Ovary (tissue), 9 donors: Measurements from ENCODE around the gene ZNF236. TPM values are rescaled to one million over a fixed set of nuclear protein-coding genes. Genes with fewer than 3 reads are reported as not detected.

Experiments
- DNase-seq, 5 donors: peaks; one replicate each; pipeline ENCODE4 v3.0.0-alpha.2; 2019 to 2020
- H3K27ac ChIP-seq, 2 donors: fragments of 200-600 bp; one replicate each; pipeline versions ENCODE4 v1.5.1 to v1.8.0; 2019 to 2022
- H3K27me3 ChIP-seq: fragments of 200-600 bp; one replicate; pipeline ENCODE4 v1.8.0; 2022
- H3K36me3 ChIP-seq: fragments of 200-600 bp; sonication (generic); one replicate; pipeline ENCODE4 v1.5.1; 2019
- H3K4me1 ChIP-seq: one replicate; pipeline ENCODE4 v1.8.1; 2013; ENCODE audit warnings: mild to moderate bottlenecking, moderate library complexity; ENCODE audit not compliant: insufficient read depth
- H3K4me3 ChIP-seq: fragments of 200-600 bp; sonication (generic); one replicate; pipeline ENCODE4 v1.5.1; 2017
- H3K9me3 ChIP-seq, 2 donors: fragments of 200-600 bp in 1 of 2; sonication (generic) in 1 of 2; one replicate each; pipeline versions ENCODE4 v1.5.1 to v1.8.1; 2013 to 2019; ENCODE audit warnings: mild to moderate bottlenecking in 1 of 2, moderate library complexity in 1 of 2
- EP300 ChIP-seq: sonication (generic); formaldehyde crosslinking; IDR thresholded peaks from one replicate; pipeline ENCODE4 v1.6.1; 2017; ENCODE audit warnings: antibody characterized with exemption
- POLR2A ChIP-seq: fragments of 450-650 bp; IDR thresholded peaks from one replicate; pipeline ENCODE4 v1.6.1; 2017; ENCODE audit warnings: antibody characterized with exemption, mild to moderate bottlenecking, moderate library complexity
- WGBS, 3 donors: extraction: QIAGEN DNeasy Blood & Tissue Kit in 1 of 3; methylation state at CpG; one replicate each; pipeline versions ENCODE4 v1.1.5 to v1.1.7; 2013 to 2017; 5-methylcytosine and 5-hydroxymethylcytosine counted together
- intact Hi-C, 4 donors: fragments of 100-400 bp; cut with DNase I; formaldehyde crosslinking; loops; one replicate each; pipeline versions ENCODE4 v1.11.0 to v1.15.1; 2022 to 2023
- polyA plus RNA-seq, 2 donors: library from polyadenylated mRNA; stranded (reverse); fragments of 200-250 nt in 1 of 2; fragments of 350-450 nt in 1 of 2; fragmentation: Illumina TruSeq in 1 of 2; extraction: RNeasy Lipid Tissue Mini Kit (QIAGEN cat#74804) in 1 of 2; gene quantifications; one replicate each; pipeline ENCODE4 v1.2.3, GENCODE V29; 2013 to 2014
- total RNA-seq, 7 donors: library from RNA; depleted of rRNA in 2 of 7; stranded (reverse); fragments of >200 nt in 2 of 7; fragmentation: NEBNext Ultra II Directional in 3 of 7; extraction: Animal tissue kit (Norgen Biotek cat#: 25700) in 3 of 7; gene quantifications; one replicate each; pipeline versions ENCODE4 v1.1.0 to v1.2.4, GENCODE V29; 2016 to 2023
- TF ChIP-seq, protein P1 (sequence below), 3 donors: fragments of 450-650 bp in 2 of 3; fragments of 200-600 bp in 1 of 3; IDR thresholded peaks; one replicate each; pipeline versions ENCODE4 v1.5.1 to v1.8.0; 2016 to 2022; ENCODE audit warnings: antibody characterized with exemption in 3 of 3, mild to moderate bottlenecking in 1 of 3
- donor health status: DM: no; HTN: no; CAD: no; lungs with moderate emphysema.
- donor health status: DM: no; HTN: no; CAD: no.
- donor health status: Bipolar disorder and iron deficiency.
- donor health status: DM: yes; HTN: yes; CAD: no.
- donor health status: DM: no; HTN: no; CAD: no.
- donor health status: DM: yes; HTN: yes; CAD: no.

Gene ZNF236
- total and polyA plus RNA-seq, 9 donors = 3.9 to 30.3 (median 24.1) TPM

DNA sequence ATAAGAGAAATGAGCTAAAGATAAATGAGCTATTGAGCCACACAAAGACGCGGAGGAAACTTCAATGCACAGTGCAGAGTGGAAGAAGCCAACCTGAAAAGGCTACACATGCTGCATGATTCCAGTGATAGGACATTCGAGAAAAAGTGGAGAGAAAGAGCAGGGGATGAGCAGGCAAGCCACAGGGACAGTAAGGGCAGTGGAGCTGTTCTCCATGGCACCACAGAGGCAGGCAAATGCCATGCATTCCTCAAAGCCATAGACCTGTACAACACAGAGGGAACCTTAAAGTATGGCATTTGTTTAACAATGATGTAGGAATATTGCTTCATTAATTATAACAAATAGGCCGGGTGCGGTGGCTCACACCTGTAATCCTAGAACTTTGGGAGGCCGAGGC, 36.5 kb upstream of the ZNF236 start:
- DNase-seq = no peak
- H3K36me3 ChIP-seq = no peaks in the 10 kb centered on the region
- intact Hi-C loops = no loop called here
- H3K27me3 ChIP-seq = no peaks in the 10 kb centered on the region
- no peaks in the 10 kb centered on the region for H3K4me1 ChIP-seq
- no peak overlapping the region for H3K4me3 ChIP-seq
- 89 to 92% (median 90%) methylated on average over 6 of the region's 6 CpGs for WGBS, 3 donors
- no peaks in the 10 kb centered on the region for H3K9me3 ChIP-seq
- no peak overlapping the region for H3K27ac ChIP-seq
- TF ChIP-seq EP300 (no peak), POLR2A (no peak)
- TF ChIP-seq, protein P1, sequence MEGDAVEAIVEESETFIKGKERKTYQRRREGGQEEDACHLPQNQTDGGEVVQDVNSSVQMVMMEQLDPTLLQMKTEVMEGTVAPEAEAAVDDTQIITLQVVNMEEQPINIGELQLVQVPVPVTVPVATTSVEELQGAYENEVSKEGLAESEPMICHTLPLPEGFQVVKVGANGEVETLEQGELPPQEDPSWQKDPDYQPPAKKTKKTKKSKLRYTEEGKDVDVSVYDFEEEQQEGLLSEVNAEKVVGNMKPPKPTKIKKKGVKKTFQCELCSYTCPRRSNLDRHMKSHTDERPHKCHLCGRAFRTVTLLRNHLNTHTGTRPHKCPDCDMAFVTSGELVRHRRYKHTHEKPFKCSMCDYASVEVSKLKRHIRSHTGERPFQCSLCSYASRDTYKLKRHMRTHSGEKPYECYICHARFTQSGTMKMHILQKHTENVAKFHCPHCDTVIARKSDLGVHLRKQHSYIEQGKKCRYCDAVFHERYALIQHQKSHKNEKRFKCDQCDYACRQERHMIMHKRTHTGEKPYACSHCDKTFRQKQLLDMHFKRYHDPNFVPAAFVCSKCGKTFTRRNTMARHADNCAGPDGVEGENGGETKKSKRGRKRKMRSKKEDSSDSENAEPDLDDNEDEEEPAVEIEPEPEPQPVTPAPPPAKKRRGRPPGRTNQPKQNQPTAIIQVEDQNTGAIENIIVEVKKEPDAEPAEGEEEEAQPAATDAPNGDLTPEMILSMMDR (IDR thresholded peaks at IDR 0.05) = no peak

DNA sequence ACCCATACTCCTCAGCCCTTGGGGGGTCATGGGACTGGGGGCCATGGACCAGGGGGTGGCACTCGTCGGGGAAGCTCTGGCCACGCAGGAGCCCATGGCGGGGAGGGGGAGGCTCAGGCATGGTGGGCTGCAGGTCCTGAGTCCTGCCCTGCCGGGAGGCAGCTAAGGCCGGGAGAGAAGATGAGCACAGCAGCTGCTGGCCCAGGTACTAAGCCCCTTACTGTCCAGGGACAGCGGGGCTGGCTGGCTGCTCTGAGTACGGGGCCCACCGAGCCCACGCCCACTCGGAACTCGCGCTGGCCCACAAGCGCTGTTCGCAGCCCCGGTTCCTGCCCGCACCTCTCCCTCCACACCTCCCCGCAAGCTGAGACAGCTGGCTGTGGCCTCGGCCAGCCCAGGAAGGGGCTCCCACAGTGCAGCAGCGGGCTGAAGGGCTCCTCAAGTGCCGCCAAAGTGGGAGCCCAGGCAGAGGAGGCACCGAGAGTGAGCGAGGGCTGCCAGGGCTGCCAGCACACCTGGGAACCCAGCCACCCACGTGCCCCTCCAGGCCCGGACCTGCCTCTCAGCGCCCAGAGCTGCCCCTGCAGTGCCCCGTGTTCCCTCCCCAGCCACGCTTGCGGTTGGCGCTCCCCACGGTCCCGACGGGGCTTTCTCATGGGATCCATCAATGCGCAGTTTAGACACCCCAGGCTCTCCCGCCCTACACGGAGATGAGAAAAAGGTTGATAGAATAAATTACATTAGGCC, 33.6 kb upstream of the ZNF236 start:
- no peak overlapping the region for H3K27ac ChIP-seq
- TF ChIP-seq, protein P1 (IDR thresholded peaks at IDR 0.05) = no peak
- TF ChIP-seq POLR2A = no peak
- TF ChIP-seq EP300 = no peak
- intact Hi-C loops = no loop called here
- no peaks in the 10 kb centered on the region for H3K27me3 ChIP-seq
- no peak overlapping the region for H3K4me3 ChIP-seq
- no peaks in the 10 kb centered on the region for H3K4me1 ChIP-seq
- H3K9me3 ChIP-seq = peaks cover 0 to 6% of the 10 kb centered on the region in 2 donors
- no peak for DNase-seq
- 89 to 93% (median 92%) methylated on average over 31 to 36 of the region's 36 CpGs for WGBS, 3 donors
- H3K36me3 ChIP-seq = no peaks in the 10 kb centered on the region

GRCh38 chr18:76791106-76791505, 31.3 kb upstream of the ZNF236 start:
- Histone ChIP-seq H3K27ac (no peak overlapping the region), H3K36me3 (no peaks in the 10 kb centered on the region), H3K27me3 (no peaks in the 10 kb centered on the region), H3K4me3 (no peak overlapping the region), H3K4me1 (no peaks in the 10 kb centered on the region), H3K9me3 (peaks cover 0 to 6% of the 10 kb centered on the region in 2 donors)
- no peak for DNase-seq
- TF ChIP-seq EP300 (no peak), POLR2A (no peak)
- 87 to 89% (median 88%) methylated on average over 12 of the region's 12 CpGs for WGBS, 3 donors
- intact Hi-C loops = no loop called here

DNA sequence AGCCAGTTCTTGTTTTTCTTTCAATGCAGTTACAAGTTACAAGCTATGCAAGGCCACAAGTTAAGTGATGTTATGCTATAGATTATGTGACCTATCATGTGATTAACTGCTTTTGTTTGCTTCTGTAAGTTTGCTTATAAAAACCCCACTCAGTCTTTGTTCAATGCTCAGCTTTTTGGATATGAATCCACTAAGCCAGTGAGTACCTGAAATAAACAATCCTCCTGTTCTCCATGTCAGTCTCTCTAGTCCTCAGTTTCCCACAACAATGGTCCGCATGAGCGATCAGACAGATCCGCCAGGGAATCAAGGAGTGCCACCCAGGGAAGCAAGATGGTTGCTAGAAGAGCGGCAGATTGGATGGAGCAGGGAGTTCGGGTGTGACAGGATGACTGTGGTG, 30.7 kb upstream of the ZNF236 start:
- Histone ChIP-seq H3K36me3 (no peaks in the 10 kb centered on the region), H3K27me3 (no peaks in the 10 kb centered on the region), H3K9me3 (peaks cover 0 to 6% of the 10 kb centered on the region in 2 donors), H3K4me1 (no peaks in the 10 kb centered on the region), H3K27ac (no peak overlapping the region), H3K4me3 (no peak overlapping the region)
- 77 to 87% (median 87%) methylated on average over 5 of the region's 5 CpGs for WGBS, 3 donors
- intact Hi-C loops = no loop called here
- DNase-seq = no peak
- TF ChIP-seq EP300 (no peak), POLR2A (no peak)
- TF ChIP-seq, protein P1 (IDR thresholded peaks at IDR 0.05) = no peak

GRCh38 chr18:76794326-76794725, 28.0 kb upstream of the ZNF236 start:
- Histone ChIP-seq H3K9me3 (peaks cover 0 to 6% of the 10 kb centered on the region in 2 donors), H3K4me3 (no peak overlapping the region), H3K27ac (no peak overlapping the region), H3K4me1 (no peaks in the 10 kb centered on the region), H3K27me3 (no peaks in the 10 kb centered on the region), H3K36me3 (no peaks in the 10 kb centered on the region)
- TF ChIP-seq, protein P1 (IDR thresholded peaks at IDR 0.05) = no peak
- TF ChIP-seq EP300 (no peak), POLR2A (no peak)
- intact Hi-C loops = no loop called here
- no peak for DNase-seq
- 64 to 74% (median 73%) methylated on average over 4 of the region's 4 CpGs for WGBS, 3 donors
